GM20000 (cell line): ENCODE results near the gene RNF152.

ENCODE experiments used
- DNase-seq: peaks from one replicate; pipeline ENCODE4 v3.0.0; 2012; ENCODE audit warnings: low spot score
- TF ChIP-seq, protein P1 (sequence below): IDR thresholded peaks from 2 replicates; pipeline ENCODE4 v1.5.1; 2012; ENCODE audit warnings: mild to moderate bottlenecking, control low read depth; ENCODE audit errors: extremely low read depth, missing control alignments

RNF152 gene

GRCh38 chr18:61894751-61895524 is 2.1 kb upstream of the RNF152 start:
- TF ChIP-seq, protein P1, sequence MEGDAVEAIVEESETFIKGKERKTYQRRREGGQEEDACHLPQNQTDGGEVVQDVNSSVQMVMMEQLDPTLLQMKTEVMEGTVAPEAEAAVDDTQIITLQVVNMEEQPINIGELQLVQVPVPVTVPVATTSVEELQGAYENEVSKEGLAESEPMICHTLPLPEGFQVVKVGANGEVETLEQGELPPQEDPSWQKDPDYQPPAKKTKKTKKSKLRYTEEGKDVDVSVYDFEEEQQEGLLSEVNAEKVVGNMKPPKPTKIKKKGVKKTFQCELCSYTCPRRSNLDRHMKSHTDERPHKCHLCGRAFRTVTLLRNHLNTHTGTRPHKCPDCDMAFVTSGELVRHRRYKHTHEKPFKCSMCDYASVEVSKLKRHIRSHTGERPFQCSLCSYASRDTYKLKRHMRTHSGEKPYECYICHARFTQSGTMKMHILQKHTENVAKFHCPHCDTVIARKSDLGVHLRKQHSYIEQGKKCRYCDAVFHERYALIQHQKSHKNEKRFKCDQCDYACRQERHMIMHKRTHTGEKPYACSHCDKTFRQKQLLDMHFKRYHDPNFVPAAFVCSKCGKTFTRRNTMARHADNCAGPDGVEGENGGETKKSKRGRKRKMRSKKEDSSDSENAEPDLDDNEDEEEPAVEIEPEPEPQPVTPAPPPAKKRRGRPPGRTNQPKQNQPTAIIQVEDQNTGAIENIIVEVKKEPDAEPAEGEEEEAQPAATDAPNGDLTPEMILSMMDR, result no peak
- DNase-seq, result no peak

GRCh38 chr18:61893971-61894750 is 1.4 kb upstream of the RNF152 start:
- TF ChIP-seq, protein P1, result no peak
- peak; percentile 88 for DNase-seq

- TF ChIP-seq, protein P1, result no peak
- peak; percentile 65 for DNase-seq
Observed at GRCh38 chr18:61893309-61893970, 633 bp upstream of the RNF152 start.

DNA sequence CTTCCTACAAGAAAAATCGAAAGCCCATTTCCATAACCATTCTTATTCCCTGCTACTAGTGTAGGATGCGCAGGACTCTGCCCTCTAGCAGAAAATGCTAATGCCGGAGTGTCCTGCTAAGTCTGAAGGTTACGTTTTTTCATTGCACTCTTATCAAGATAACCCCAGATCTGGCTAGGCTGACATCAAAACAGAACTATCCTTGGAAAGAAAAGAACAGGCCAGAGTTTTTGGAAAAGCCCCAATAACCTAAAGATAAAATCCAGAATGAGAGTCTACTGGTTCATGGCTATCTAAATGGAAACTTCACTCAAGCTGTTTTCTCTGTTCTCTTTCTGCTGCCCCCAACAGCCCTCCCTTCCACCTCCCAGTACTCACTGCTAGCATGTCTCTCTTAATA is 913 bp downstream of the RNF152 start:
- TF ChIP-seq, protein P1, result no peak
- no peak for DNase-seq

DNA sequence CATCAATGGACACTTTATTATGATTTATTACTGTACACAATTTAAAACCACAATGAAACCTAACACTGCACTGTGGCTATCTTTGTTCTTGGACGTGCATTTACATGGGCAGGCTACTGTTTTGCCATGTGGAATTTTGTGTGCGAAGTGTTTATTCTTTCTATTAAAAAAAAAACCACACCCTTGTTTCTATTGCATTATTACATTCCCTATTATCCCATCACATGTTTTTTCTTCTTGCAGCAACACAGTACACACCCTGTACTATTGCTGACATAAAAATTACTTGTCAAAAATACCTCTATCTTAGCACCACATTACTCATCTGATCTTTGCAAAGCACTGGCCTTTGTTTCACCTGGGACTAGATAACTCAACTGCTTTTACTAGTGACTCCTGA is 1.5 kb downstream of the RNF152 start:
- TF ChIP-seq, protein P1, result no peak
- DNase-seq, result no peak

- DNase-seq, result no peak
- TF ChIP-seq, protein P1, result no peak
Observed at GRCh38 chr18:61890344-61890743, 2.5 kb downstream of the RNF152 start.

DNA sequence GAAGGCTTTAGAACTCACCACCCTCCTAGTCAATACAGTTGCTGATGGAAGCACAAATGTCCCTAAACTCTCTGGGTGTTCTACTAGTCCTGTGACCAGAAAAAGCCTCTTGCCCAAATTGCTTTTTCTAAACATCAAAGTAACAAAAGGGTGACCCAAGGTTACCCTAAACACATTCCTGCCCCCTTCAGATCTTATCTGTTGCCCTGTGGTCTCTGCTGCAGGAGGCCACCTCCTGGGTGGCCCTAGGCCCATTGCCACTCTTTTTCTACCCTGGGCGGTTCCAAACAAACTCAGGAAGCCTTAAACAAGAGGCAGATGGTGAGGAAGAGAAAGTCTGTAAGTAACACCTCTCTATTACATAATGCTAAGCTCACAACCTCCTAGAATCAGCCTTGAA is 3.3 kb downstream of the RNF152 start:
- TF ChIP-seq, protein P1, result no peak
- no peak for DNase-seq
